ENCODE data around the gene PIGM.

Gene PIGM

DNA sequence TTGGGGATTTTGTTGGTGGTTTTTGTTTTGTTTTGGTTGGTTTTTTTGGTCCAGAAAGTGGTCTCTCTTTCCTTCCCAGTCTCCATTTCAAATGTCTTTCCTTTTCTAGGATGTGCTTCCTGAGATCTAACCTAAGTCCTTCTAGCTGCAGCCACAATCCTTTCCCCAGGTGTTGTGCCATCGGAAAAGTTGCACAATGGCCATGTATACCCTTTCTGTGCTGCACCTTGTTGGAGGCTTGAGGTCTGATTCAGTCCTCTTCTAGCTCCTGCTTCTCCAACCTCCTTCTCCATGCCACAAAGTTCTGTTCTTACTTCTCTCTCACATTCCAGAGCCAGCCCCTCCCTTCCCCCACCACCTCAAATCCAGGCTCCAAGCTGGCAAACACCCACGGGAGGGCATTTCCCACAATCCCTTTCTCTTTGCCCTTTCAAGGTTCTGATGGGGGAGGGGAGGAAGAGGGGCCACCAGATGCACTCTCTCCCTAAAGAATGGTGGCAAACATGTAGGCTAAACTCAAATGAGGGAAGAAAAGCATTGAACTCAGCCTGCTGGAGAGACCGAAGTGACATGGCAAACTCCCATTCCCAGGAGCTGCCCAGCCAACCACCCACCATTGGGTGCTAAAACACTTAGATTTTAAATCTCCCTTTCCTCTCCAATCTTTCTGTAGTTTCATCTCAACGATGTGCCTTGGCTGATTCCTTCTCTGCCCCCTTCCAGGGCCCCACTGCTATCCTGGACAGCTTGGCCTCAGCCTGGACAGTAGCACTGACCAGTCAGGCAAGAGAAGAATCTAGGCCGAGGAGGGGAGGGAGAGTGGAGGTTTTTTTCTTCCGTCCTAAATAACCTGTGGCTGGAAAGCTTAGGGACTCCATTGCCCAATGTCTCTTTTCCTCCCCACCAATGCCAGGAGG lies 35.3 kb upstream of the PIGM start:
- Histone ChIP-seq H4K20me1 (ENCODE audit: insufficient read depth, low read length) (no peaks in the 10 kb centered on the region), H3K4me2 (ENCODE audit: insufficient read depth, low read length) (no peak overlapping the region), H3K27me3 (ENCODE audit: insufficient read depth, low read length, poor library complexity) (no peaks in the 10 kb centered on the region), H3K4me1 (ENCODE audit: insufficient read depth, low read length) (peaks cover 19% of the 10 kb centered on the region), H3K9ac (ENCODE audit: low read depth, low read length) (no peak overlapping the region), H3K9me3 (ENCODE audit: insufficient read depth, low read length, severe bottlenecking) (no peaks in the 10 kb centered on the region), H2AFZ (ENCODE audit: low read depth, low read length) (no peak overlapping the region), H3K27ac (ENCODE audit: low read length) (no peak overlapping the region), H3K36me3 (ENCODE audit: insufficient read depth, low read length) (no peaks in the 10 kb centered on the region), H3K4me3 (ENCODE audit: low read depth in 1 of 2, low read length in 2 of 2) (no peak overlapping the region), H3K79me2 (ENCODE audit: insufficient read depth, low read length) (no peaks in the 10 kb centered on the region)
- TF ChIP-seq, protein P1, sequence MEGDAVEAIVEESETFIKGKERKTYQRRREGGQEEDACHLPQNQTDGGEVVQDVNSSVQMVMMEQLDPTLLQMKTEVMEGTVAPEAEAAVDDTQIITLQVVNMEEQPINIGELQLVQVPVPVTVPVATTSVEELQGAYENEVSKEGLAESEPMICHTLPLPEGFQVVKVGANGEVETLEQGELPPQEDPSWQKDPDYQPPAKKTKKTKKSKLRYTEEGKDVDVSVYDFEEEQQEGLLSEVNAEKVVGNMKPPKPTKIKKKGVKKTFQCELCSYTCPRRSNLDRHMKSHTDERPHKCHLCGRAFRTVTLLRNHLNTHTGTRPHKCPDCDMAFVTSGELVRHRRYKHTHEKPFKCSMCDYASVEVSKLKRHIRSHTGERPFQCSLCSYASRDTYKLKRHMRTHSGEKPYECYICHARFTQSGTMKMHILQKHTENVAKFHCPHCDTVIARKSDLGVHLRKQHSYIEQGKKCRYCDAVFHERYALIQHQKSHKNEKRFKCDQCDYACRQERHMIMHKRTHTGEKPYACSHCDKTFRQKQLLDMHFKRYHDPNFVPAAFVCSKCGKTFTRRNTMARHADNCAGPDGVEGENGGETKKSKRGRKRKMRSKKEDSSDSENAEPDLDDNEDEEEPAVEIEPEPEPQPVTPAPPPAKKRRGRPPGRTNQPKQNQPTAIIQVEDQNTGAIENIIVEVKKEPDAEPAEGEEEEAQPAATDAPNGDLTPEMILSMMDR (IDR thresholded peaks at IDR 0.05; ENCODE audit: borderline replicate concordance, extremely low read depth, low read length, poor library complexity, severe bottlenecking) = no peak
- no peak for TF ChIP-seq EZH2 (IDR thresholded peaks at IDR 0.05; ENCODE audit: borderline replicate concordance, low read depth, low read length, severe bottlenecking)
- no peak for DNase-seq
- ATAC-seq (ENCODE audit: insufficient read depth, low read depth) = no peak

DNA sequence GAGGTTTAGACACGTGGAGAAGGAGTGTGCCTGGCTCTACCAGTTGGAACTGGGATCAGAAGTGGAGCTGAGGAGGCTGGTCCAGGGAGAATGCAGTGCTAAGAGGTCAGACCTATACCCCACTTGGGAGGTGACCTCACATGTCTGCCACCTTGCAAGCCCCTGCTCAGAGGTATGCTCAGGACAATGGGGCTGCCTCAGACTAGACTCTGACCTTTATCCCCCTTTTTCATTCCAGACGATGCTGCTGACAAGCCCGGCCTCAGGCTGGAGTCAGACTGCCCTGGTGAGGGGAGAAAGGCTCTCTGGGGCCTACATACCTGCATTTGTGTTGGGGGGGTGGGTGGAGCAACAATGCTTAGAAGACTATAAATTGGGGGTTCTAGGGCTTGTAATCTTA lies 33.0 kb upstream of the PIGM start:
- no peak for DNase-seq
- Histone ChIP-seq H3K4me2 (ENCODE audit: insufficient read depth, low read length) (no peak overlapping the region), H3K27me3 (ENCODE audit: insufficient read depth, low read length, poor library complexity) (peaks cover 3% of the 10 kb centered on the region)

DNA sequence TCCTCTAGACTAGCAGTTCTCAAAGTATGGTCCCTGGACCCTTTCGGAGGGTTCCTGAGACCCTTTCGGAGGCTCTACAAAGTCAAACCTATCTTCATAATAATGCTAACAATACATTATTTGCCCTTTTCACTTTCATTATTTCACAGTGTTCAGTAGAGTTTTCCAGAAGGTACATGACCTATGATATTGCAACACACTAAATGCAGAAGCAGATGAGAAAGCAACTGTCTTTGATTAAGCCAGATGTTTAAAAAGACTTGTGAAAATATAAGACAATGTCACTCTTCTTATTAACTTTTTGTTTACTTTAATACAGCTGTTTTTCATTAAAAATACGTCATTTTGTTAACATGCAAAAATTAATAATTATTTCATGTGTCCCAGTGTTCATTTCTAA lies 32.4 kb upstream of the PIGM start:
- no peaks in the 10 kb centered on the region for H3K79me2 ChIP-seq (ENCODE audit: insufficient read depth, low read length)
- peaks cover 3% of the 10 kb centered on the region for H3K27me3 ChIP-seq (ENCODE audit: insufficient read depth, low read length, poor library complexity)
- H3K9ac ChIP-seq (ENCODE audit: low read depth, low read length) = no peak overlapping the region
- ATAC-seq (ENCODE audit: insufficient read depth, low read depth) (no peak), DNase-seq (no peak)
- no peaks in the 10 kb centered on the region for H3K36me3 ChIP-seq (ENCODE audit: insufficient read depth, low read length)
- no peak overlapping the region for H3K4me2 ChIP-seq (ENCODE audit: insufficient read depth, low read length)
- no peaks in the 10 kb centered on the region for H3K4me1 ChIP-seq (ENCODE audit: insufficient read depth, low read length)
- H3K4me3 ChIP-seq (ENCODE audit: low read depth in 1 of 2, low read length in 2 of 2) = no peak overlapping the region
- TF ChIP-seq, protein P1 (IDR thresholded peaks at IDR 0.05; ENCODE audit: borderline replicate concordance, extremely low read depth, low read length, poor library complexity, severe bottlenecking) = no peak
- TF ChIP-seq EZH2 (IDR thresholded peaks at IDR 0.05; ENCODE audit: borderline replicate concordance, low read depth, low read length, severe bottlenecking) = no peak
- H2AFZ ChIP-seq (ENCODE audit: low read depth, low read length) = no peak overlapping the region
- no peaks in the 10 kb centered on the region; the same call in 1 of the 2 replicates for H4K20me1 ChIP-seq (ENCODE audit: insufficient read depth, low read length)
- H3K27ac ChIP-seq (ENCODE audit: low read length) = no peak overlapping the region
- H3K9me3 ChIP-seq (ENCODE audit: insufficient read depth, low read length, severe bottlenecking) = no peaks in the 10 kb centered on the region

More for the DNA sequence above, 33.0 kb upstream of the PIGM start:
- Histone ChIP-seq H3K79me2 (ENCODE audit: insufficient read depth, low read length) (no peaks in the 10 kb centered on the region), H3K9ac (ENCODE audit: low read depth, low read length) (no peak overlapping the region), H3K4me3 (ENCODE audit: low read depth in 1 of 2, low read length in 2 of 2) (no peak overlapping the region), H3K27ac (ENCODE audit: low read length) (no peak overlapping the region), H3K4me1 (ENCODE audit: insufficient read depth, low read length) (peaks cover 5% of the 10 kb centered on the region), H2AFZ (ENCODE audit: low read depth, low read length) (no peak overlapping the region), H4K20me1 (ENCODE audit: insufficient read depth, low read length) (no peaks in the 10 kb centered on the region; the same call in 1 of the 2 replicates), H3K36me3 (ENCODE audit: insufficient read depth, low read length) (no peaks in the 10 kb centered on the region), H3K9me3 (ENCODE audit: insufficient read depth, low read length, severe bottlenecking) (no peaks in the 10 kb centered on the region)
- ATAC-seq (ENCODE audit: insufficient read depth, low read depth) = no peak
- no peak for TF ChIP-seq EZH2 (IDR thresholded peaks at IDR 0.05; ENCODE audit: borderline replicate concordance, low read depth, low read length, severe bottlenecking)
- TF ChIP-seq, protein P1 (IDR thresholded peaks at IDR 0.05; ENCODE audit: borderline replicate concordance, extremely low read depth, low read length, poor library complexity, severe bottlenecking) = no peak

Data from DND-41 (cell line).